NCI-H1092 (cell line): ENCODE data around the gene FGF9.

Source experiments
- DNase-seq: peaks from one replicate; lab custom pipeline; 2025; lab: John Stamatoyannopoulos, UW

FGF9 gene

GRCh38 chr13:21670883-21671619 lies at the start of gene FGF9:
Gene FGF9, plus strand, starts transcription at chr13:21671073. Its CDS starts 840 bp downstream, at chr13:21671913.
- DNase-seq: peak; percentile 85

DNA sequence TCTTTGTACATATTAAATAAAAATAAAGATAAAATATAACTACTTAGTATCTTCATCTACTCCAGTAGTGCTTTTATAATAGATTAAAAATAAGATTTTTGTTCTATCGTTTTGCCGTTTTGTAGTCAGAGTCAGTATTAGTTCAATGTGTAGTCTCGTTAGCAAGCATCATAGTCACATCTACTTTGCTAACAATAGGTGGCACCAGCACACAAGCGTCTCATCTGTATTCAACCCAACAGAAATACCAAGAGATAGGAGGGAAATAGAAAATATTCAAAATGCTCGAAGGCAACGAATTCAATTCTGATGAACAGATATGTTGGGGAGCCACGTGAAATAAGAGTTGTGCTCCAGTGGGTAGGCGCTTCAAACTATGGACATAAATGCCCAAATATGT lies 45.5 kb upstream of the FGF9 start:
- DNase-seq: no peak

GRCh38 chr13:21632196-21632595 lies 38.7 kb upstream of the FGF9 start:
- DNase-seq: no peak

- DNase-seq: no peak
Measured at GRCh38 chr13:21636656-21637055, 34.2 kb upstream of the FGF9 start.

DNA sequence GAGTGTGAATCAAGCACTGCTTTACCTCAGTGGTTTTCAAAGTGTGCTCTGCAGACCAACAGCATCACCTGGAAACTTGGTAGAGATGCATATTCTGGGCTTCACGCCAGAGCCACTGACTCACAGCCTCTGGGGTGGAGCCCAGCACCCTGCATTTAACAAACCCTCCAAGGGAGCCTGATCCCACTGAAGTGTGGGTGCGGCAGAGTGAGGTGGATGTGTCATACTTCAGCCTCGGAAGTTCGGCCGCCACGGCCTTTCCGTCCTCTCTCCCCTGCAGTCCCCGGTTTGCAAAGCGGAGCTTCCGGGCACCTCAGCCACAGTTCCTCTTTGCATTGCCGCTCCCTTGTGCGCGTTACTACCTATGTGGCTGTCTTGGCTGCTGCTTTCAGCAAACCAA lies 33.6 kb upstream of the FGF9 start:
- peak; percentile 70 for DNase-seq

GRCh38 chr13:21638319-21639282 lies 32.3 kb upstream of the FGF9 start:
- peak; percentile 9 for DNase-seq

GRCh38 chr13:21639561-21639960 lies 31.3 kb upstream of the FGF9 start:
- peak; percentile 53 for DNase-seq

DNA sequence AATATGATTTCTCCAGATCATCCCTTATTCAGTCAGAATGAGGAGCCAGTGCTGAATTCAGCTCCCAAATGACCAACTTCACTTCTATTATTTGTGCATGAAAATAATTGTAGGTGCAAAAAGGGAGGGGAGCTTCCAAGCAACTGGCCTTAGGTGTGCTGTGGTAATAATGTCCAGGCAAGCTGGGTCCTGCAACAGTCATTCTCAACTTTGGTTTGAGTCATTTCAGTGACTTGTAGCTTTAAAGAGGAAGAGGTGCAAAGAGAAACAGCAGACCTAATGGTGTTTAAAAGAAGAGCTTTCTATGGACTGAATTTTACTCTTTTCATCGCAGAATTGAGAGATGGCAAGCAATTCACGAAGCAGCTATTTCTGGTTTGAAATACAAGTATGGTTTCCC lies 29.2 kb upstream of the FGF9 start:
- DNase-seq: no peak

DNA sequence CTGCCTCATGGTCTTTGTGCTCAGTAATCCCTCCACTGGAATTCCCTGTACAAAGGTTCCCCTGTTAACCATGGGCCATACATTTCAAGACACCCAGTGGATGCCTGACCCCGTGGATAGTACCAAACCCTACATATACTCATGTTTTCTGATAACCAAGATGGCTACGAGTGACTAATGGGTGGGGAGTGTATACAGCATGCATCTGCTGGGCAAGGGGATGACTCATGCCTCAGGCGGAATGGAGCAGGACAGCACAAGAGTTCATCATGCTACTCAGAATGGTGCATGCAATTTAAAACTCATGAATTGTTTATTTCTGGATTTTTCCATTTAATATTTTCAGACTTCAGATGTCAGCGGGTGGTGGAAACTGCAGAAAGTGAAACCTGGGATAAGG lies 13.3 kb upstream of the FGF9 start:
- no peak for DNase-seq

- no peak for DNase-seq
Measured at GRCh38 chr13:21659087-21659486, 11.8 kb upstream of the FGF9 start.

DNA sequence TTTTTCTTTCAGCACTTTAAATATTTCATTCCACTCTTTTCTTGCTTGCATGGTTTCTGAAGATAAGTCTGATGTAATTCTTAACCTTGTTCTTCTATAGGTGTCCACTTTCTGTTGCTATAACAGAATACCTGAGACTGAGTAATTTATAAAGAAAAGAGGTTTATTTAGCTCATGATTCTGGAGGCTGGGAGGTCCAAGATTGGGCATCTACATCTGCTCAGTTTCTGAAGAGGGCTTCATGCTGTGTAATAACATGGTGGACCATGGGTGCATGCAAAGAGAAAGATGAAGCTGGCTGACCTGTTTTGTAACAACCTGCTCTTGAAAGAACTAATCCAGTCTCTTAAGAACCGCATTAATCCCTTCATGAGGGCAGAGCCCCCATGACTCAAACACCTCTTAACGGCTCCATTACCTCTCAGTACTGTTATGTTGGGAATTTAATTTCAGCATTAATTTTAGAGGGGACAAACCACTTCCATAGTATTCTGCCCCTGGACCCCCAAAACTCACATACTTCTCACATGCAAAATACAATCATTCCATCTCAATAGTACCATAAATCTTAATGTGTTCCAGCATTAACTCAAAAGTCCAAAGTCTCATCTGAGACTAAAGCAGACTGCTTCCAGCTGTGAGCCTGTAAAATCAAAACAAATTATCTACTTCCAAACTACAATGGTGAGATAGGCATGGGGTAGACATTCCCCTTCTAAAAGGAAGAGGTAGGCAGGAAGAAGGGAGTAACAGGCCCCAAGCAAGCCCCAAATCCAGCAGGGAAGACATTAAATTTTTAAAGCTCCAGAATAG lies 9.6 kb upstream of the FGF9 start:
- DNase-seq: no peak

GRCh38 chr13:21663197-21663596 lies 7.7 kb upstream of the FGF9 start:
- DNase-seq: peak; percentile 48

DNA sequence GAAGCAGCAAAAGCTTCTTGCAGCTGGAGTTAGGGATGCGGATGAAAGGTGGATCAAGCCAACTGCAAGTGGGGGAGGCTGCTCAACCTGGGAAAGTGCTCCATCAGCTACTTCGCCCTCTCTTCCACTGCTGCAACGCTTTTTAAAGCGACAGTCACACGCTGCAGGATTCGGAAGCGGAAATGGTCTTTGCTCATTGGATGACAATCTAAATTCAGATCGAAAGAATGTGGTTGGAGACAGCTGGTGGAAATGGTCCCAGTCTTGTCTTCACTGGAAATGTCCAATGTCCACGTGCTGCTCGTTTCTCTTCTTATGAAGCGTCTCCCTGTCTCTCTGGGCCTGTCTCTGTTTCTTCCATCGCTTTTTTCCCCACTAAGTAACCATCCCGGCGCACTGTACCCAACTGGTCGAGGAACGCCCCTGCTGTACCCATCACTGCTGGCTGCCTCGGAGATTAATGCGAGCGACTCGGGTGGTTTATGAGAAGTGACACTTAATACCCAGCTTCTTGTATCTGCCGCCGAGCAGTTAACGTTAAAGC lies 2.1 kb upstream of the FGF9 start:
- no peak for DNase-seq

GRCh38 chr13:21670006-21670882 lies 629 bp upstream of the FGF9 start:
- peak; percentile 57 for DNase-seq

- DNase-seq: no peak
Measured at GRCh38 chr13:21671620-21672286, 880 bp downstream of the FGF9 start.

GRCh38 chr13:21672287-21672680 lies 1.4 kb downstream of the FGF9 start:
- DNase-seq: no peak

- DNase-seq: no peak
Measured at GRCh38 chr13:21672796-21673538, 2.1 kb downstream of the FGF9 start.

DNA sequence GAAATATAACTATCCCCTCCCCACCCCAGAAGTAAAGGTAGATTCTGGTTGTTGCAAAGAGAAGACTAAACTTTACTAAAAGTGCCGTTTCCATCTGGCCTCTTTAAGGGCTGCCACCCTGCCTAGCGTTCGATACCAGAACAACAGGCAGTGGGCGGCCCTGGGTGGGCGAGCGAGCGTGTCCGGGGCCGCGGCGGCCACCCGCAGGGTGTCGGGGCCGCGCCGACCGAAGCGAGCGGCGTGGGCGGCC lies 2.6 kb downstream of the FGF9 start:
- no peak for DNase-seq

DNA sequence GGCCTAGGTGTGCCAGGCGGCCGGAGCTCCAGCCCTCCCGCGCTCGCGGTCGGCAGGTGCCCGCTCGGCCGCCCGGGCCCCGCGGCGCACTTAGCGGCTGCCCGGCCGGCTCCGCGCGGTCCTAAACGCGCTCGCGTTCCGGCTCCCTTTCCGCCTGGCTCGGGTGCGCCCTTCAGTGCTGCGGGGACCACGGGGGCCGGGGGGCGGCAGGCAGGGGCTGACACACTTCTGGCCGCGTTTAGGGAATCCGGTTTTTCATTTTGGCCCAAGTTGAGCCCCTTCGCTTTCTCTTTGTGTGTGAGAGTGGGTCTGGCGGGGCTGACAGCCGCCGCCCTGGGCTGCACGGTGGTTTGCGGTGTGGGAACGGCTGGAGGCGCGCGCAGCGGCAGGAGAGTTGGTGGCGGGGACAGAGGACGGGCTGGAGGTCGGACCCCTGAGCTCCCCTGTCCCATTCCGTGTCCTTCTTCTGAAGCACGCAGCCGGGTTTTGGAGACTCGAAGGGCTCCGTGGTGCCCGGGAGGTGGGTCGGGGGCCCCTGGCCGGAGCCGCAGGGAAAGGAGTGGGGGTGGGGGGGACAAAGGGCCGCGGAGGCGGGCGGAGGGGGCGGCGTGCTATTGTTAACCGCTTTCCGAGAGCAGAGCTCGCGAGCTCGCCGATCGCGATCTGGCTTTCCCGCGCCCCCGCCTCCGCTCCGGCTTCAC lies 3.1 kb downstream of the FGF9 start:
- peak; percentile 56 for DNase-seq
